ENCODE results near the gene RNF220. TPM values are rescaled to one million over a fixed set of nuclear protein-coding genes. Genes with fewer than 3 reads are reported as not detected.

Gene RNF220
- total RNA-seq, 4 donors from 2014 or later, result 116 to 140 (median 123) TPM

GRCh38 chr1:44481701-44482100 is 76.6 kb downstream of the RNF220 start:
- WGBS, 2 donors, result 67 to 78% methylated on average over 2 of the region's 2 CpGs
- TF ChIP-seq POLR2A (IDR thresholded peaks at IDR 0.05) (no peak), CTCF (IDR thresholded peaks at IDR 0.05) (no peak)
- intact Hi-C loops (cut with DNase I; ENCODE audit: low total_unique reads), result no loop called here
- DNase-seq (ENCODE audit: low spot score in 2 of 2), result no peak
- H3K4me3 ChIP-seq (ENCODE audit: low read depth, poor library complexity, severe bottlenecking), result no peak overlapping the region

- TF ChIP-seq POLR2A (IDR thresholded peaks at IDR 0.05), result no peak
- TF ChIP-seq CTCF (IDR thresholded peaks at IDR 0.05), result no peak
- no peak overlapping the region for H3K4me3 ChIP-seq (ENCODE audit: low read depth, poor library complexity, severe bottlenecking)
- no peak for DNase-seq (ENCODE audit: low spot score in 2 of 2)
- WGBS, 2 donors, result 67 to 75% methylated on average over 5 of the region's 5 CpGs
- intact Hi-C loops (cut with DNase I; ENCODE audit: low total_unique reads), result no loop called here
These were observed 78.2 kb downstream of the RNF220 start for GRCh38 chr1:44483089-44483874.

GRCh38 chr1:44484155-44484688 is 79.2 kb downstream of the RNF220 start:
- intact Hi-C loops (cut with DNase I; ENCODE audit: low total_unique reads), result no loop called here
- DNase-seq (ENCODE audit: low spot score in 2 of 2), result no peak
- TF ChIP-seq CTCF (IDR thresholded peaks at IDR 0.05) (no peak), POLR2A (IDR thresholded peaks at IDR 0.05) (no peak)
- H3K4me3 ChIP-seq (ENCODE audit: low read depth, poor library complexity, severe bottlenecking), result no peak overlapping the region
- WGBS, 2 donors, result 66 to 68% methylated on average over 11 of the region's 11 CpGs

- intact Hi-C loops (cut with DNase I; ENCODE audit: low total_unique reads), result no loop called here
- TF ChIP-seq CTCF (IDR thresholded peaks at IDR 0.05) (no peak), POLR2A (IDR thresholded peaks at IDR 0.05) (no peak)
- WGBS, 2 donors, result 47 to 53% methylated on average over 13 of the region's 13 CpGs
- no peak for DNase-seq (ENCODE audit: low spot score in 2 of 2)
- H3K4me3 ChIP-seq (ENCODE audit: low read depth, poor library complexity, severe bottlenecking), result no peak overlapping the region
These were observed 80.3 kb downstream of the RNF220 start for GRCh38 chr1:44485229-44485933.

GRCh38 chr1:44485934-44486460 is 80.9 kb downstream of the RNF220 start:
- 61 to 70% methylated on average over 5 of the region's 5 CpGs for WGBS, 2 donors

More at GRCh38 chr1:44485934-44486460, 80.9 kb downstream of the RNF220 start:
- DNase-seq (ENCODE audit: low spot score in 2 of 2), result no peak
- intact Hi-C loops (cut with DNase I; ENCODE audit: low total_unique reads), result no loop called here
- TF ChIP-seq POLR2A (IDR thresholded peaks at IDR 0.05) (no peak), CTCF (IDR thresholded peaks at IDR 0.05) (no peak)
- H3K4me3 ChIP-seq (ENCODE audit: low read depth, poor library complexity, severe bottlenecking), result no peak overlapping the region
